HepG2 (cell line): ENCODE measurements around the gene FBXO24. TPM values are rescaled to one million over a fixed set of nuclear protein-coding genes. Genes with fewer than 3 reads are reported as not detected.

Experiments
- AFF4 ChIP-seq: sonication (generic); formaldehyde crosslinking; IDR thresholded peaks from 2 replicates; pipeline ENCODE4 v1.4.0; 2020; ENCODE audit warnings: missing genetic modification reagents
- AGO1 ChIP-seq: fragments of 200-400 bp; formaldehyde crosslinking; IDR thresholded peaks from 2 replicates; pipeline ENCODE4 v1.6.1; 2017; ENCODE audit warnings: mild to moderate bottlenecking, low read depth, low read length, moderate library complexity; ENCODE audit not compliant: poor library complexity, severe bottlenecking
- BATF2 ChIP-seq: sonication (generic); formaldehyde crosslinking; IDR thresholded peaks from 2 replicates; pipeline ENCODE4 v1.8.0; 2022; ENCODE audit warnings: mild to moderate bottlenecking, missing genetic modification reagents, moderate library complexity
- GZF1 ChIP-seq: sonication (generic); formaldehyde crosslinking; IDR thresholded peaks from 2 replicates; pipeline ENCODE4 v1.5.1; 2020; ENCODE audit warnings: mild to moderate bottlenecking, missing genetic modification reagents
- HOXA5 ChIP-seq: sonication (generic); formaldehyde crosslinking; IDR thresholded peaks from 2 replicates; pipeline ENCODE4 v1.4.0; 2020; ENCODE audit warnings: missing genetic modification reagents
- KMT2B ChIP-seq: IDR thresholded peaks from 2 replicates; pipeline ENCODE4 v1.6.1; 2016; ENCODE audit warnings: missing genetic modification reagents, missing compliant biosample characterization
- MXI1 ChIP-seq: IDR thresholded peaks from 3 replicates; pipeline ENCODE4 v1.6.1; 2012; ENCODE audit warnings: low read depth, low read length, inconsistent platforms, borderline replicate concordance
- NCOA1 ChIP-seq: sonication (generic); formaldehyde crosslinking; IDR thresholded peaks from 2 replicates; pipeline ENCODE4 v1.9.0; 2021; ENCODE audit warnings: missing genetic modification reagents
- NFATC3 ChIP-seq: sonication (generic); formaldehyde crosslinking; IDR thresholded peaks from 2 replicates; pipeline ENCODE4 v1.5.1; 2020; ENCODE audit warnings: mild to moderate bottlenecking, missing genetic modification reagents
- SALL1 ChIP-seq: sonication (generic); formaldehyde crosslinking; IDR thresholded peaks from 2 replicates; pipeline ENCODE4 v1.8.0; 2022; ENCODE audit warnings: mild to moderate bottlenecking, missing genetic modification reagents
- SMYD3 ChIP-seq: sonication (generic); formaldehyde crosslinking; IDR thresholded peaks from 2 replicates; pipeline ENCODE4 v1.8.1; 2023; ENCODE audit warnings: mild to moderate bottlenecking, missing genetic modification reagents
- TRIM22 ChIP-seq: fragments of 450-650 bp; IDR thresholded peaks from 2 replicates; pipeline ENCODE4 v1.6.1; 2017
- WIZ ChIP-seq: sonication (generic); formaldehyde crosslinking; IDR thresholded peaks from 2 replicates; pipeline ENCODE4 v1.5.1; 2020; ENCODE audit warnings: mild to moderate bottlenecking, missing genetic modification reagents
- ZBTB42 ChIP-seq: sonication (generic); formaldehyde crosslinking; IDR thresholded peaks from 2 replicates; pipeline ENCODE4 v1.5.0; 2020; ENCODE audit warnings: mild to moderate bottlenecking, missing genetic modification reagents
- ZNF451 ChIP-seq: sonication (generic); formaldehyde crosslinking; IDR thresholded peaks from 2 replicates; pipeline ENCODE4 v1.5.0; 2020; ENCODE audit warnings: mild to moderate bottlenecking, missing genetic modification reagents
- ZNF510 ChIP-seq: sonication (generic); formaldehyde crosslinking; IDR thresholded peaks from 2 replicates; pipeline ENCODE4 v1.4.0; 2020; ENCODE audit warnings: low read depth, mild to moderate bottlenecking, missing genetic modification reagents
- ZNF678 ChIP-seq: sonication (generic); formaldehyde crosslinking; IDR thresholded peaks from 2 replicates; pipeline ENCODE4 v1.4.0; 2020; ENCODE audit warnings: mild to moderate bottlenecking, missing genetic modification reagents
- ZSCAN29 ChIP-seq: sonication (generic); formaldehyde crosslinking; conservative IDR thresholded peaks from 2 replicates; pipeline ENCODE4 v1.4.0; 2020; ENCODE audit warnings: mild to moderate bottlenecking, missing genetic modification reagents
- polyA plus RNA-seq, 8 experiments: library from polyadenylated mRNA; depleted of rRNA in 3 of 8; stranded (reverse) in 7 of 8; unstranded in 1 of 8; fragments of >200 nt; fragmentation: Illumina TruSeq in 4 of 8; extraction: Trizol in 4 of 8; gene quantifications; 2 replicates each; pipeline versions ENCODE4 v1.2.1 to v1.2.3, GENCODE V29; 2011 to 2016; ENCODE audit warnings: low read depth in 4 of 8, missing spikeins in 1 of 8, mixed read lengths in 1 of 8; ENCODE audit not compliant: insufficient read depth in 1 of 8
- total RNA-seq, 5 experiments: library from RNA; depleted of rRNA; stranded (reverse); fragments of >200 nt; fragmentation: Illumina TruSeq; extraction: Trizol; gene quantifications; 2 replicates each; pipeline ENCODE4 v1.2.3, GENCODE V29; 2016; ENCODE audit warnings: low read depth in 1 of 5
- TF ChIP-seq, protein P1 (sequence below): sonication (generic); formaldehyde crosslinking; IDR thresholded peaks from 2 replicates; pipeline ENCODE4 v1.4.0; 2020; ENCODE audit warnings: mild to moderate bottlenecking, missing genetic modification reagents
- TF ChIP-seq, protein P2 (sequence below): sonication (generic); formaldehyde crosslinking; IDR thresholded peaks from 2 replicates; pipeline ENCODE4 v1.8.1; 2023; ENCODE audit warnings: mild to moderate bottlenecking, missing genetic modification reagents

Gene FBXO24
- total and polyA plus RNA-seq, 2 of the 13 experiments (the other 11 are each of a cell fraction or from before 2014, with no cell fraction given) = 0.20 to 0.55 TPM

GRCh38 chr7:100568176-100568895, 17.8 kb upstream of the FBXO24 start (continued):
- TF ChIP-seq, protein P1, sequence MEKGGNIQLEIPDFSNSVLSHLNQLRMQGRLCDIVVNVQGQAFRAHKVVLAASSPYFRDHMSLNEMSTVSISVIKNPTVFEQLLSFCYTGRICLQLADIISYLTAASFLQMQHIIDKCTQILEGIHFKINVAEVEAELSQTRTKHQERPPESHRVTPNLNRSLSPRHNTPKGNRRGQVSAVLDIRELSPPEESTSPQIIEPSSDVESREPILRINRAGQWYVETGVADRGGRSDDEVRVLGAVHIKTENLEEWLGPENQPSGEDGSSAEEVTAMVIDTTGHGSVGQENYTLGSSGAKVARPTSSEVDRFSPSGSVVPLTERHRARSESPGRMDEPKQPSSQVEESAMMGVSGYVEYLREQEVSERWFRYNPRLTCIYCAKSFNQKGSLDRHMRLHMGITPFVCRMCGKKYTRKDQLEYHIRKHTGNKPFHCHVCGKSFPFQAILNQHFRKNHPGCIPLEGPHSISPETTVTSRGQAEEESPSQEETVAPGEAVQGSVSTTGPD (CRISPR knock-in tag) = peak; percentile 70; the same call in 1 of the 2 replicates
- TF ChIP-seq ZNF451 (CRISPR knock-in tag) = no peak; the same call in 1 of the 2 replicates
- TF ChIP-seq ZBTB42 (CRISPR knock-in tag) = 0 out of 2 replicates have a peak, but pooled peaks have one; percentile 6
- TF ChIP-seq HOXA5 (CRISPR knock-in tag) = peak; percentile 74; the same call in 1 of the 2 replicates
- TF ChIP-seq MXI1 = peak; percentile 99
- no peak for TF ChIP-seq ZNF678 (CRISPR knock-in tag)
- TF ChIP-seq ZNF510 (CRISPR knock-in tag) = peak; percentile 71
- TF ChIP-seq KMT2B (CRISPR knock-in tag) = no peak
- TF ChIP-seq SMYD3 (CRISPR knock-in tag) = peak; percentile 99
- peak; percentile 56 for TF ChIP-seq ZSCAN29 (CRISPR knock-in tag)
- TF ChIP-seq NCOA1 (CRISPR knock-in tag) = no peak
- TF ChIP-seq WIZ (CRISPR knock-in tag) = peak; percentile 54; the same call in 1 of the 2 replicates
- TF ChIP-seq GZF1 (CRISPR knock-in tag) = no peak; the same call in 1 of the 2 replicates
- TF ChIP-seq SALL1 = peak; percentile 94
- TF ChIP-seq AFF4 (CRISPR knock-in tag) = peak; percentile 83
- TF ChIP-seq BATF2 (CRISPR knock-in tag) = no peak
- peak; percentile 96 for TF ChIP-seq AGO1
- TF ChIP-seq, protein P2, sequence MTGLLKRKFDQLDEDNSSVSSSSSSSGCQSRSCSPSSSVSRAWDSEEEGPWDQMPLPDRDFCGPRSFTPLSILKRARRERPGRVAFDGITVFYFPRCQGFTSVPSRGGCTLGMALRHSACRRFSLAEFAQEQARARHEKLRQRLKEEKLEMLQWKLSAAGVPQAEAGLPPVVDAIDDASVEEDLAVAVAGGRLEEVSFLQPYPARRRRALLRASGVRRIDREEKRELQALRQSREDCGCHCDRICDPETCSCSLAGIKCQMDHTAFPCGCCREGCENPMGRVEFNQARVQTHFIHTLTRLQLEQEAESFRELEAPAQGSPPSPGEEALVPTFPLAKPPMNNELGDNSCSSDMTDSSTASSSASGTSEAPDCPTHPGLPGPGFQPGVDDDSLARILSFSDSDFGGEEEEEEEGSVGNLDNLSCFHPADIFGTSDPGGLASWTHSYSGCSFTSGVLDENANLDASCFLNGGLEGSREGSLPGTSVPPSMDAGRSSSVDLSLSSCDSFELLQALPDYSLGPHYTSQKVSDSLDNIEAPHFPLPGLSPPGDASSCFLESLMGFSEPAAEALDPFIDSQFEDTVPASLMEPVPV (CRISPR knock-in tag) = peak; percentile 93
- TF ChIP-seq NFATC3 = no peak
- no peak for TF ChIP-seq TRIM22
